Brain microvascular endothelial cell (primary cell): ENCODE measurements around the gene TMEM62.

ENCODE experiments used
- DNase-seq: peaks from one replicate; pipeline ENCODE4 v3.0.0-alpha.2; 2020
- H3K27ac ChIP-seq: fragments of 250-450 bp; sonication (Bioruptor Pico); 2 replicates; pipeline ENCODE4 v1.5.1; 2020; ENCODE audit warnings: mild to moderate bottlenecking, moderate library complexity
- H3K27me3 ChIP-seq: fragments of 250-450 bp; sonication (Bioruptor Pico); replicated peaks from 2 replicates; pipeline ENCODE4 v1.5.1; 2020; ENCODE audit warnings: mild to moderate bottlenecking
- H3K36me3 ChIP-seq: fragments of 250-450 bp; sonication (Bioruptor Pico); replicated peaks from 2 replicates; pipeline ENCODE4 v1.5.1; 2020; ENCODE audit warnings: mild to moderate bottlenecking
- H3K4me3 ChIP-seq: 2 replicates; pipeline ENCODE4 v1.5.1; 2011; ENCODE audit warnings: low read depth, mild to moderate bottlenecking, control low read depth, low read length, moderate library complexity
- in situ Hi-C: cut with HindIII; loops from 2 replicates; pipeline ENCODE4 v1.10.0; 2017; ENCODE audit warnings: low sequenced_read_pairs, low pct_ligation_motif_present
- TF ChIP-seq, protein P1 (sequence below): IDR thresholded peaks from 2 replicates; pipeline ENCODE4 v1.5.1; 2011; ENCODE audit warnings: low read depth, mild to moderate bottlenecking, moderate library complexity, low read length, control low read depth, inconsistent platforms; ENCODE audit errors: missing control alignments

The TMEM62 gene

DNA sequence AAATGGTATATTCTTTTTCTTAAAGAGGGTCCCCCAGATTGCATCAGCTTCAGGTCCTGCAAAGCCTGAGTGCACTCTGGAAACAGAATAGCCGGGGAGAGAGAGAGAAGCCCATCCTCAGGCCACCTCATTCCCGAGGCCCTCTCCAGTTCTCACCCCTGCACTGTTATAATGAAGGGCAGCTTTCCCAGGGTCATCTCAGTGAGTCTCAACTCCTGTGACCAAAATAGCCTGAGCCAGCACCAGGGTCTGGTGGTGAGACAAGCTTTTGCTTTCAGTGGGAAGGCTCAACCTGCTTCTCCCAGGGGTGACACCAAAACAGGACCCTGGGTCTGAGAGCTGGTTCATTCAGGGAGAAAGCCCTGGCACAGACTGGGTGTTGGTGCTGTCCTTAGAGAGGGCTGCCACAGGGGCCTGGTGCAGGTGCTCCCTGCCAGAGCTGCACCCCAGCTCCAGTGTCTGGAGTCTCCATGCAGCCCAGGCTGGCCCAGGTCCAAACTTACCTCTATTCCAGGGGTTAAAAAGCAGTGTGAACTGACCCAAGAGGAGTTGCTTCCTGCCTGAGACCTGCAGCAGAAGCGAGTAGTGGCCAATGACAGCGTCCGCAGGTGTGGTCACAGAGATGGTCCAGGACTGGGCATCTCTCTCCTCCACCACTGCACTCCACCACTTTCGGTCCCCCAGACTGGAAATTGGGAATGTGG is 81.4 kb downstream of the TMEM62 start:
- in situ Hi-C loops: no loop called here
- Histone ChIP-seq H3K36me3 (no peaks in the 10 kb centered on the region), H3K27me3 (peaks cover 4% of the 10 kb centered on the region), H3K4me3 (no peak overlapping the region), H3K27ac (no peak overlapping the region)
- DNase-seq: no peak
- TF ChIP-seq, protein P1, sequence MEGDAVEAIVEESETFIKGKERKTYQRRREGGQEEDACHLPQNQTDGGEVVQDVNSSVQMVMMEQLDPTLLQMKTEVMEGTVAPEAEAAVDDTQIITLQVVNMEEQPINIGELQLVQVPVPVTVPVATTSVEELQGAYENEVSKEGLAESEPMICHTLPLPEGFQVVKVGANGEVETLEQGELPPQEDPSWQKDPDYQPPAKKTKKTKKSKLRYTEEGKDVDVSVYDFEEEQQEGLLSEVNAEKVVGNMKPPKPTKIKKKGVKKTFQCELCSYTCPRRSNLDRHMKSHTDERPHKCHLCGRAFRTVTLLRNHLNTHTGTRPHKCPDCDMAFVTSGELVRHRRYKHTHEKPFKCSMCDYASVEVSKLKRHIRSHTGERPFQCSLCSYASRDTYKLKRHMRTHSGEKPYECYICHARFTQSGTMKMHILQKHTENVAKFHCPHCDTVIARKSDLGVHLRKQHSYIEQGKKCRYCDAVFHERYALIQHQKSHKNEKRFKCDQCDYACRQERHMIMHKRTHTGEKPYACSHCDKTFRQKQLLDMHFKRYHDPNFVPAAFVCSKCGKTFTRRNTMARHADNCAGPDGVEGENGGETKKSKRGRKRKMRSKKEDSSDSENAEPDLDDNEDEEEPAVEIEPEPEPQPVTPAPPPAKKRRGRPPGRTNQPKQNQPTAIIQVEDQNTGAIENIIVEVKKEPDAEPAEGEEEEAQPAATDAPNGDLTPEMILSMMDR: no peak

- H3K27me3 ChIP-seq: peaks cover 4% of the 10 kb centered on the region
- TF ChIP-seq, protein P1: no peak
- in situ Hi-C loops: no loop called here
- no peak overlapping the region for H3K4me3 ChIP-seq
- H3K36me3 ChIP-seq: no peaks in the 10 kb centered on the region
- no peak overlapping the region for H3K27ac ChIP-seq
- peak; percentile 19 for DNase-seq
Measured at GRCh38 chr15:43215961-43216360, 82.6 kb downstream of the TMEM62 start.

DNA sequence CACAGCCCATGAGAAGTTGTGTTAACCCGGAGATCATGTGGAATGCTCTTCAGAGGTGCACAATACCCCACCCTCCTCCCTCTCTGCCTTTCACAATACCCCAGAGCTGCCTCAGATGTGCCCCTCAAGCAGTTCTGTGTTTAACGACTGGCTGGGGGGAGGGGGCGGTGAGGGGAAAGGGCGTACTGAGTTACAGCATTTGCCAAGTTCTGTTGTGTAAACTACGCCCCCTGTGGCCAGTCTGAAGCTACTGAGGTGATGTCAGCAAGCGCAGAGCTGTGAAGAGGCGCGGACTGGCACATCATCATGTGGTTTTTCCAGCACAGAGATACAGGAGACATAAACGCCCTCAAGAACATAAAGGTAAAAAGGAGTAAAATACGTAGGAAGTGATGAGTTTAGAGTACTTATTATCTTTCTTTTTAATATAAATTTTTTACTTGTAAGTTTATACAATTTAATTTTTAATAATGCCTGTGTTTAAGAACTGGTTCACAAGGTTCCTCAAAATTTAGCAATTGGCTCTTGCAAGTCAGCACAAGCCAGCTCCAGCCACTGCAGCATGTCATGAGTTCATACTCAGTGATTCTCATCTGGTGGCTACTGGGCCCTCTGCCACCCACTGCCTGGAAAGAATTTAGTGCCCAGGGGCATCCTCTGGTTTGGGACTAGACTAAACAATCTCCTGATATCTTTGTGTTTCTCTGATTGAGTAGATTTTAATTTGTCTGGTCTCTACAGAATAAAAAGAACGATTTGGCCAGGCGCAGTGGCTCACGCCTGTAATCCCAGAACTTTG is 85.7 kb downstream of the TMEM62 start:
- in situ Hi-C loops: no loop called here
- TF ChIP-seq, protein P1: peak; percentile 61
- Histone ChIP-seq H3K27me3 (peaks cover 2% of the 10 kb centered on the region), H3K4me3 (no peak overlapping the region), H3K36me3 (no peaks in the 10 kb centered on the region), H3K27ac (no peak overlapping the region)
- DNase-seq: no peak

GRCh38 chr15:43219929-43220928 is 86.8 kb downstream of the TMEM62 start:
- DNase-seq: no peak
- in situ Hi-C loops: no loop called here
- peaks cover 2% of the 10 kb centered on the region for H3K27me3 ChIP-seq
- no peak overlapping the region for H3K27ac ChIP-seq
- TF ChIP-seq, protein P1: no peak
- H3K36me3 ChIP-seq: no peaks in the 10 kb centered on the region
- H3K4me3 ChIP-seq: no peak overlapping the region

- in situ Hi-C loops: no loop called here
- Histone ChIP-seq H3K27me3 (peaks cover 2% of the 10 kb centered on the region), H3K27ac (no peak within 1 kb of the TSS), H3K36me3 (no peaks in the 10 kb centered on the region), H3K4me3 (no peak within 1 kb of the TSS)
- no peak for DNase-seq
- TF ChIP-seq, protein P1: no peak
Measured at GRCh38 chr15:43220991-43221403, 87.6 kb downstream of the TMEM62 start, which contains the start of gene EPB42. Gene EPB42 (minus strand): TSS chr15:43221018. CDS start chr15:43220825, 193 bp downstream.
